IPS DF 4.7 (cell line): ENCODE data around the gene CLIC3.

Experiments used
- DNase-seq: peaks from one replicate; pipeline ENCODE4 v3.0.0-alpha.2; 2013; ENCODE audit warnings: low spot score; ENCODE audit errors: extremely low read depth

CLIC3 gene

GRCh38 chr9:136952876-136953770 is 43.2 kb downstream of the CLIC3 start:
- DNase-seq, result no peak

GRCh38 chr9:136952321-136952850 is 44.0 kb downstream of the CLIC3 start:
- no peak for DNase-seq

GRCh38 chr9:136951541-136952320 is 44.6 kb downstream of the CLIC3 start, which contains the start of gene LCN12:
Gene LCN12 (plus strand): TSS chr9:136952273. CDS start chr9:136952328, 55 bp downstream.
- DNase-seq, result no peak

GRCh38 chr9:136950656-136951276 is 45.6 kb downstream of the CLIC3 start:
- DNase-seq, result no peak

GRCh38 chr9:136949817-136950655 is 46.3 kb downstream of the CLIC3 start:
- peak; percentile 56 for DNase-seq

GRCh38 chr9:136949239-136949816 is 47.0 kb downstream of the CLIC3 start:
- no peak for DNase-seq

- DNase-seq, result no peak
Measured at GRCh38 chr9:136947955-136948510, 48.3 kb downstream of the CLIC3 start.

GRCh38 chr9:136947028-136947891 is 49.1 kb downstream of the CLIC3 start:
- DNase-seq, result no peak

GRCh38 chr9:136946228-136947027 is 49.9 kb downstream of the CLIC3 start:
- DNase-seq, result no peak

GRCh38 chr9:136945333-136946227 is 50.8 kb downstream of the CLIC3 start:
- no peak for DNase-seq
